Left ventricle myocardium inferior (tissue), 1 donor: ENCODE results near the gene MAGEA1. TPM values are rescaled to one million over a fixed set of nuclear protein-coding genes. Genes with fewer than 3 reads are reported as not detected.
"Not testable (repeated sequence)": the region's sequence is repeated elsewhere in the genome, so short reads cannot be mapped to it uniquely, and the experiment has no call there.

Source experiments
- DNase-seq: peaks from one replicate; pipeline ENCODE4 v3.0.0-alpha.2; 2020
- H3K27ac ChIP-seq: fragments of 200-600 bp; replicated peaks from 2 replicates; pipeline ENCODE4 v1.8.0; 2021
- H3K27me3 ChIP-seq: fragments of 200-600 bp; 2 replicates; pipeline ENCODE4 v1.8.0; 2021; ENCODE audit warnings: low read depth
- H3K36me3 ChIP-seq: fragments of 200-600 bp; 2 replicates; pipeline ENCODE4 v1.8.0; 2021
- H3K4me1 ChIP-seq: fragments of 200-600 bp; 2 replicates; pipeline ENCODE4 v1.8.0; 2021
- H3K4me3 ChIP-seq: fragments of 200-600 bp; 2 replicates; pipeline ENCODE4 v1.8.0; 2021; ENCODE audit warnings: mild to moderate bottlenecking, moderate library complexity
- H3K9me3 ChIP-seq: fragments of 200-600 bp; replicated peaks from 2 replicates; pipeline ENCODE4 v1.8.0; 2021
- CTCF ChIP-seq: fragments of 200-600 bp; IDR thresholded peaks from 2 replicates; pipeline ENCODE4 v1.8.0; 2021; ENCODE audit warnings: antibody characterized with exemption, mild to moderate bottlenecking, borderline replicate concordance
- intact Hi-C: fragments of 100-400 bp; cut with micrococcal nuclease; formaldehyde crosslinking; loops from one replicate; pipeline ENCODE4 v1.11.0; 2022
- total RNA-seq: library from RNA; stranded (reverse); fragmentation: NEBNext Ultra II Directional; extraction: Animal tissue kit (Norgen Biotek cat#: 25700); gene quantifications from one replicate; pipeline ENCODE4 v1.2.1, GENCODE V29; 2021
- donor health status: DM: no; HTN: yes; CAD: no; lungs with severe emphysema.

The MAGEA1 gene
- total RNA-seq, 1 donor from 2014 or later = not detected

DNA sequence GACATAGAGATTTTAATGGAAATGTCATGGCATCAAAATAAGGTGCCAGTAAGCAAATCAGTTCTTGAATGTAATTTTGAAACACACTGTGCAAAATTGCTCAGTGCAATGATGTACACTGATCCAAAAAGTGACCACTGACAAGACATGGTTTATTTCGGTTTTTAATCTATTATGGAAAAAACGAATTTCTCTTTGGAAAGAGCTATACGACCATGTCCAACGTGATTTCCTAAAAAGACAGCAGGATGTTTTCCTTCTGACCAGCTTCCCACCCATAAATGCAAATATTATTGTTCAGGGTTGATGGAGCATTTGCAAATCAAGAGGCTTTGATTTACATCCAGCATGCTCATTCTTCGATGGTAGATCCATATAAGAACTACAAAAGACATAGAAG is 17.1 kb upstream of the MAGEA1 start:
- no peaks in the 10 kb centered on the region for H3K4me1 ChIP-seq
- intact Hi-C loops = no loop called here
- H3K27me3 ChIP-seq = no peaks in the 10 kb centered on the region
- H3K27ac ChIP-seq = no peak overlapping the region
- no peak overlapping the region for H3K4me3 ChIP-seq
- H3K36me3 ChIP-seq = no peaks in the 10 kb centered on the region
- DNase-seq = no peak
- no peak for TF ChIP-seq CTCF
- no peaks in the 10 kb centered on the region for H3K9me3 ChIP-seq

DNA sequence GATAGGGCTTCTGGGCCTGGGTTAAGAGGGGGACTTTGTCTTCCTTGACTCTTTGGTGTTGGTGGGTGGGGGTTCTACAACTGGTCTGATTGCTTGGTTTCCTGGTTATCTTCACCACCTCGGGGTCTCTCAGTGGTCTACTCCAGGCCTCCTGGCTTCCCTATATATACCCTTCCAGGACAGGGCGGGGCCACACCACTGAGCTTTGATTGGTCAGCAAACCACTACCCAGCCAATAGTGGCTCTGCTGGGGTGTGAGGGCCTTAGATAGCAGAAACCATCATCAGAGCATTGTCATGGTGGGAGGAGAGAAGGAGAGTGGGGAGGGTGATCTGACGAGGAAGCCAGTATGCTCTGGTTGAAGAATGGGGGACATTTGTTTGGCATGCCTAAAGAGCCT is 14.4 kb upstream of the MAGEA1 start:
- DNase-seq = no peak
- no peaks in the 10 kb centered on the region for H3K4me1 ChIP-seq
- no peaks in the 10 kb centered on the region for H3K9me3 ChIP-seq
- no peaks in the 10 kb centered on the region for H3K36me3 ChIP-seq
- no peaks in the 10 kb centered on the region for H3K27me3 ChIP-seq
- no peak for TF ChIP-seq CTCF
- no peak overlapping the region for H3K4me3 ChIP-seq
- no peak overlapping the region for H3K27ac ChIP-seq
- intact Hi-C loops = no loop called here

DNA sequence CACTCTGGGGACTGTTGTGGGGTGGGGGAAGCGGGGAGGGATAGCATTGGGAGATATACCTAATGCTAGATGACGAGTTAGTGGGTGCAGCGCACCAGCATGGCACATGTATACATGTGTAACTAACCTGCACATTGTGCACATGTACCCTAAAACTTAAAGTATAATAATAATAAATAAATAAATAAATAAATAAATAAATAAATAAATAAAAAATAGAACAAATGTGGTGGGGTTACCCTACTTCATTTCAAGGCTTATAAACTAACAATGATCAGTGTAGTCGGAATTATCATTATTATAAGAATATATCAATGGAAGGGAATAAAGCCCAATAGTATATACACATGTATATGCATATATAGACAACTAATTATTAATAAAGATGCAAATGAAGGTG is 10.7 kb upstream of the MAGEA1 start:
- H3K27me3 ChIP-seq, H3K9me3 ChIP-seq, DNase-seq, H3K27ac ChIP-seq, H3K4me3 ChIP-seq, intact Hi-C loops, H3K36me3 ChIP-seq, H3K4me1 ChIP-seq: not testable (repeated sequence)

DNA sequence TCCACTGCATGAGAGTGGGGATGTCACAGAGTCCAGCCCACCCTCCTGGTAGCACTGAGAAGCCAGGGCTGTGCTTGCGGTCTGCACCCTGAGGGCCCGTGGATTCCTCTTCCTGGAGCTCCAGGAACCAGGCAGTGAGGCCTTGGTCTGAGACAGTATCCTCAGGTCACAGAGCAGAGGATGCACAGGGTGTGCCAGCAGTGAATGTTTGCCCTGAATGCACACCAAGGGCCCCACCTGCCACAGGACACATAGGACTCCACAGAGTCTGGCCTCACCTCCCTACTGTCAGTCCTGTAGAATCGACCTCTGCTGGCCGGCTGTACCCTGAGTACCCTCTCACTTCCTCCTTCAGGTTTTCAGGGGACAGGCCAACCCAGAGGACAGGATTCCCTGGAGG is 2.7 kb downstream of the MAGEA1 start:
- Histone ChIP-seq H3K9me3 (no peaks in the 10 kb centered on the region), H3K27me3 (no peaks in the 10 kb centered on the region), H3K4me3 (no peak overlapping the region), H3K4me1 (no peaks in the 10 kb centered on the region), H3K36me3 (no peaks in the 10 kb centered on the region), H3K27ac (no peak overlapping the region)
- intact Hi-C loops = no loop called here
- DNase-seq = no peak
- no peak for TF ChIP-seq CTCF

DNA sequence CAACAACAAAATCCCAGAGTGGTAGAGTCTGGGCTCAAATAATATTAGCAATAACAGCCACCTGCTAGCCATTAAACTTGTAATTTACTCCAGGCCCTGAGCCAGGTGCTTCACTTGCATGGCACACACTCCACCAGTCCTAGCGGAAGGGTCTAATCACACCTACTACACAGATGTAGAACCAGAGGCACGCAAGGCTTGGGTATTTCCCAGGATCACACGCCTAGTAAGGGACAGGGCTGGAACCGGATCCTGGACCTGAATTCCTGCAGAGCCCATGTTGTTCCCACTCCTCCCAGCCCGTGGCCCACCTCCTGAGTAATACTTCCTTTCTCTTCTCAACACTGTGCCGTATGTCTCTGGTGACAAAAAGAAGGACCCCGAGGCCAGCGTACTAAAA is 5.7 kb downstream of the MAGEA1 start:
- H3K27ac ChIP-seq = no peak overlapping the region
- peaks cover 5% of the 10 kb centered on the region for H3K27me3 ChIP-seq
- no peak overlapping the region for H3K4me3 ChIP-seq
- no peaks in the 10 kb centered on the region for H3K9me3 ChIP-seq
- no peak for DNase-seq
- no peaks in the 10 kb centered on the region for H3K4me1 ChIP-seq
- H3K36me3 ChIP-seq = no peaks in the 10 kb centered on the region
- intact Hi-C loops = no loop called here
- no peak for TF ChIP-seq CTCF

GRCh38 chrX:153190381-153190780 is 11.3 kb downstream of the MAGEA1 start:
- no peak for DNase-seq
- Histone ChIP-seq H3K9me3 (no peaks in the 10 kb centered on the region), H3K4me3 (no peak overlapping the region), H3K36me3 (no peaks in the 10 kb centered on the region), H3K4me1 (no peaks in the 10 kb centered on the region), H3K27ac (no peak overlapping the region), H3K27me3 (peaks cover 5% of the 10 kb centered on the region)
- intact Hi-C loops = no loop called here
- no peak for TF ChIP-seq CTCF
